ENCODE results near the gene PAM.

DNA sequence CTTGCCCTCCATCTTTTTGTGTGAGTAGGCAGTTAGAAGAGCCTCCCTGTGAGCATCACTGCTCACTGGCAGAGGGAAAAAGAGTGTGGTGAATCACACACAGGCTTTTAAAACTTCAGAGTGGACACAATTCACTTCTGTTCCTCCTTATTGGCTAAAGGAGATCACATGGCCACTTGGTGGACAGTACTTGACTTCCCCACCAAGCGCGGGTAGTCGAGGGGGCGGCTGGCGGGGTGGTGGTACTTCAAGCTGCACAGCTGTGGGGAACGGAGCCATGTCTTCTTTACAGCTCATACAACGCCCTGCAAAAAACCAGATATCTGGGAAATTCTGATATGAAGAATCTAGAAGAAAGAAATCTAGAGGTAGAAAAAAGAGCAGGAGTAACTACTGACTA, 95.4 kb downstream of the PAM start:
- TF ChIP-seq, protein P1, sequence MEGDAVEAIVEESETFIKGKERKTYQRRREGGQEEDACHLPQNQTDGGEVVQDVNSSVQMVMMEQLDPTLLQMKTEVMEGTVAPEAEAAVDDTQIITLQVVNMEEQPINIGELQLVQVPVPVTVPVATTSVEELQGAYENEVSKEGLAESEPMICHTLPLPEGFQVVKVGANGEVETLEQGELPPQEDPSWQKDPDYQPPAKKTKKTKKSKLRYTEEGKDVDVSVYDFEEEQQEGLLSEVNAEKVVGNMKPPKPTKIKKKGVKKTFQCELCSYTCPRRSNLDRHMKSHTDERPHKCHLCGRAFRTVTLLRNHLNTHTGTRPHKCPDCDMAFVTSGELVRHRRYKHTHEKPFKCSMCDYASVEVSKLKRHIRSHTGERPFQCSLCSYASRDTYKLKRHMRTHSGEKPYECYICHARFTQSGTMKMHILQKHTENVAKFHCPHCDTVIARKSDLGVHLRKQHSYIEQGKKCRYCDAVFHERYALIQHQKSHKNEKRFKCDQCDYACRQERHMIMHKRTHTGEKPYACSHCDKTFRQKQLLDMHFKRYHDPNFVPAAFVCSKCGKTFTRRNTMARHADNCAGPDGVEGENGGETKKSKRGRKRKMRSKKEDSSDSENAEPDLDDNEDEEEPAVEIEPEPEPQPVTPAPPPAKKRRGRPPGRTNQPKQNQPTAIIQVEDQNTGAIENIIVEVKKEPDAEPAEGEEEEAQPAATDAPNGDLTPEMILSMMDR (optimal IDR thresholded peaks at IDR 0.05 in 1 of 3, IDR thresholded peaks at IDR 0.05 in 1 of 3, conservative IDR thresholded peaks at IDR 0.05 in 1 of 3; ENCODE audit: extremely low read depth in 1 of 3, insufficient read depth in 2 of 3, low read length in 3 of 3), result no peak
- TF ChIP-seq EZH2 (IDR thresholded peaks at IDR 0.05; ENCODE audit: low read length), result no peak
